NCI-H345 treated with DMSO at 0.1 percent for 48 hours (cell line): ENCODE measurements around the gene GOLT1B.

Source experiments
- DNase-seq: peaks from one replicate; lab custom pipeline; 2025; ENCODE audit not compliant: unreplicated experiment; lab: John Stamatoyannopoulos, UW

Gene GOLT1B

GRCh38 chr12:21562859-21563258 lies 61.3 kb downstream of the GOLT1B start:
- no peak for DNase-seq

- DNase-seq: no peak
These were observed 64.8 kb downstream of the GOLT1B start for GRCh38 chr12:21566223-21566906.

GRCh38 chr12:21566907-21567394 lies 65.4 kb downstream of the GOLT1B start:
- no peak for DNase-seq
